OCI-LY1 (cell line): Measurements from ENCODE around the gene SUGCT.

ENCODE experiments used
- EZH2 ChIP-seq: fragments of 200-600 bp; sonication (generic), shearing (Covaris generic); IDR thresholded peaks from 2 replicates; pipeline ENCODE4 v1.8.0; 2017; ENCODE audit warnings: borderline replicate concordance, mixed run types, mild to moderate bottlenecking, antibody characterized with exemption, low read length, moderate library complexity, mixed read lengths
- TF ChIP-seq, protein P1 (sequence below): fragments of 200-600 bp; sonication (generic), shearing (Covaris generic); IDR thresholded peaks from 2 replicates; pipeline ENCODE4 v1.5.1; 2017; ENCODE audit warnings: mild to moderate bottlenecking, antibody characterized with exemption, low read length, moderate library complexity, mixed read lengths

DNA sequence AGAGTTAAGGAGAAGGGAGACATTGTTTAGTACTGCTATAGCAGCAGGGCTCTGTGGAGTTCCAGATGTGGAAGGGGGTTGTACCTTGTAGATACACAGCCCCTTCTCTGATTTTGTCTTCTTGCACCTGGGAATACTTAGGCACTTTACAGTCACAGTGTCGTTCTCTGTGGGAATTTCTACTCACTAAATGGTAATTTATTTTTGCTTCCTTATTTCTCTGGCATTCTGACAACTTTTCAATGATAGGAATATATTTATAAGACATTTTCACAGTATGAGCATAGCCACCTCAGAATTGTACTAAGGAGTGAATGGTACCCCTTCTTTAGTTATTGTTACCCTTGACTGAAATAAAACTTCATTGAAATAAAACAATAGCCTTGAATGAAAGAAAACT lies 132.8 kb downstream of the SUGCT start:
- TF ChIP-seq, protein P1, sequence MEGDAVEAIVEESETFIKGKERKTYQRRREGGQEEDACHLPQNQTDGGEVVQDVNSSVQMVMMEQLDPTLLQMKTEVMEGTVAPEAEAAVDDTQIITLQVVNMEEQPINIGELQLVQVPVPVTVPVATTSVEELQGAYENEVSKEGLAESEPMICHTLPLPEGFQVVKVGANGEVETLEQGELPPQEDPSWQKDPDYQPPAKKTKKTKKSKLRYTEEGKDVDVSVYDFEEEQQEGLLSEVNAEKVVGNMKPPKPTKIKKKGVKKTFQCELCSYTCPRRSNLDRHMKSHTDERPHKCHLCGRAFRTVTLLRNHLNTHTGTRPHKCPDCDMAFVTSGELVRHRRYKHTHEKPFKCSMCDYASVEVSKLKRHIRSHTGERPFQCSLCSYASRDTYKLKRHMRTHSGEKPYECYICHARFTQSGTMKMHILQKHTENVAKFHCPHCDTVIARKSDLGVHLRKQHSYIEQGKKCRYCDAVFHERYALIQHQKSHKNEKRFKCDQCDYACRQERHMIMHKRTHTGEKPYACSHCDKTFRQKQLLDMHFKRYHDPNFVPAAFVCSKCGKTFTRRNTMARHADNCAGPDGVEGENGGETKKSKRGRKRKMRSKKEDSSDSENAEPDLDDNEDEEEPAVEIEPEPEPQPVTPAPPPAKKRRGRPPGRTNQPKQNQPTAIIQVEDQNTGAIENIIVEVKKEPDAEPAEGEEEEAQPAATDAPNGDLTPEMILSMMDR, result no peak
- TF ChIP-seq EZH2, result no peak
